ENCODE data around the gene FXYD6.

The FXYD6 gene

GRCh38 chr11:117795638-117796455 is 80.6 kb downstream of the FXYD6 start:
- TF ChIP-seq FOXP2 (optimal IDR thresholded peaks at IDR 0.05; ENCODE audit: borderline replicate concordance, extremely low read depth, extremely low read length, insufficient read depth) (no peak), SIN3A (IDR thresholded peaks at IDR 0.05; ENCODE audit: borderline replicate concordance, insufficient read depth, low read length) (no peak), TAF1 (IDR thresholded peaks at IDR 0.05; ENCODE audit: borderline replicate concordance, insufficient read depth, low read length) (no peak), REST (IDR thresholded peaks at IDR 0.05; ENCODE audit: insufficient read depth in 1 of 2, low read depth in 2 of 2, low read length in 2 of 2) (no peak), POLR2AphosphoS5 (IDR thresholded peaks at IDR 0.05; ENCODE audit: low read depth, low read length) (no peak)

DNA sequence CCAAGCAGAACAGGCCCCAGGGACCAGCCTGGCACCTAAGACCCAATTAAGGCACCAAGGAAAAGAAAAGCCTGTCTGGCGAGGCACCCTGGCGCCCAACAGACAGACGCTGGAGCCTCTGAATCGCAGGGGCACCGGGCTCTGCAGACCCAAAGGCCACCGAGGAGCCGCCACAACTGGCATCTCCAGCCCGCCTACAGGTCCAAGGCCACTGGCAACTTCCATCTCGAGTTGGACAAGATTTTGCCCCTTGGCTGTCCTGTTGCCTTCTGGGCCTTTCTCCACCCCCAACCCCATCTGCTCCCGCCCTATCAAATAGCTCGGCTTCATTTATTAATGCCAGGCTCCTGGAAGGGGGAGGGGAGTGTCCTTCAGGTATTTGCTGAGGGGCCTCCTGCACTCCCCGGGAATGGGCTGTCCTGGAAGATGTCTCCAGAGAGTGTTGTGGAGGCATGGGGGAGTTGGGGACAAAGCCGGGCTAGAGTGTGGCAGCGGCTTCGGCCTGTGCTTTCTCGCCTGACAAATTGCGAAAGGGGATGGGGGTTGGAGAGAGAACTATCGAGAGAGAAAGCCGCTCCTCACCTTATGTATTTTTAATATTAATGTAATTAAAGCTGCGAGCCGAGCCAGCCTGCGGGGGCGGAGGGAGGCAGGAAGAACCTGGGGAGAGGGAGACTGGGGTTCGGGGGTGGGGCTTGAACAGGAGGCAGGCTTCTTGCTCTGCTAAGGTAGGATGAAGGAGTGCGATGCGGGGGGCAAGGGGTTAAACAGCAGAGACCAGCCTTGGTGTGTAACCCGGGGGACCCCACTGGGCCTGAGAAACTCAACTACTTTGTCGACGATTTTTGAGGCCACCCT is 81.5 kb downstream of the FXYD6 start:
- TF ChIP-seq SIN3A (IDR thresholded peaks at IDR 0.05; ENCODE audit: borderline replicate concordance, insufficient read depth, low read length) (no peak), POLR2AphosphoS5 (IDR thresholded peaks at IDR 0.05; ENCODE audit: low read depth, low read length) (no peak), REST (IDR thresholded peaks at IDR 0.05; ENCODE audit: insufficient read depth in 1 of 2, low read depth in 2 of 2, low read length in 2 of 2) (no peak), TAF1 (IDR thresholded peaks at IDR 0.05; ENCODE audit: borderline replicate concordance, insufficient read depth, low read length) (no peak), FOXP2 (optimal IDR thresholded peaks at IDR 0.05; ENCODE audit: borderline replicate concordance, extremely low read depth, extremely low read length, insufficient read depth) (no peak)

GRCh38 chr11:117794135-117794534 is 82.3 kb downstream of the FXYD6 start:
- no peak for TF ChIP-seq FOXP2 (optimal IDR thresholded peaks at IDR 0.05; ENCODE audit: borderline replicate concordance, extremely low read depth, extremely low read length, insufficient read depth)
- TF ChIP-seq POLR2AphosphoS5 (IDR thresholded peaks at IDR 0.05; ENCODE audit: low read depth, low read length), result no peak
- no peak for TF ChIP-seq SIN3A (IDR thresholded peaks at IDR 0.05; ENCODE audit: borderline replicate concordance, insufficient read depth, low read length)
- TF ChIP-seq REST (IDR thresholded peaks at IDR 0.05; ENCODE audit: insufficient read depth in 1 of 2, low read depth in 2 of 2, low read length in 2 of 2), result no peak
- TF ChIP-seq TAF1 (IDR thresholded peaks at IDR 0.05; ENCODE audit: borderline replicate concordance, insufficient read depth, low read length), result no peak

GRCh38 chr11:117793583-117793982 is 82.9 kb downstream of the FXYD6 start:
- no peak for TF ChIP-seq POLR2AphosphoS5 (IDR thresholded peaks at IDR 0.05; ENCODE audit: low read depth, low read length)
- TF ChIP-seq FOXP2 (optimal IDR thresholded peaks at IDR 0.05; ENCODE audit: borderline replicate concordance, extremely low read depth, extremely low read length, insufficient read depth), result no peak
- TF ChIP-seq TAF1 (IDR thresholded peaks at IDR 0.05; ENCODE audit: borderline replicate concordance, insufficient read depth, low read length), result no peak
- no peak for TF ChIP-seq REST (IDR thresholded peaks at IDR 0.05; ENCODE audit: insufficient read depth in 1 of 2, low read depth in 2 of 2, low read length in 2 of 2)
- no peak for TF ChIP-seq SIN3A (IDR thresholded peaks at IDR 0.05; ENCODE audit: borderline replicate concordance, insufficient read depth, low read length)
